ENCODE measurements around the gene TRIM14.

Gene TRIM14

GRCh38 chr9:98118640-98119601, at the start of gene TRIM14:
Gene TRIM14 (minus strand): TSS chr9:98119222. CDS start chr9:98119188, 34 bp downstream.
- DNase-seq, result peak; percentile 44

GRCh38 chr9:98168153-98168780, 49.2 kb upstream of the TRIM14 start:
- DNase-seq, result no peak

- DNase-seq, result no peak
These were observed 45.9 kb upstream of the TRIM14 start for GRCh38 chr9:98164912-98165311.

- no peak for DNase-seq
These were observed 43.6 kb upstream of the TRIM14 start for GRCh38 chr9:98162613-98163012.

- DNase-seq, result no peak
These were observed 42.8 kb upstream of the TRIM14 start for GRCh38 chr9:98161851-98162250.

GRCh38 chr9:98159790-98160189, 40.8 kb upstream of the TRIM14 start:
- DNase-seq, result no peak

GRCh38 chr9:98159301-98159700, 40.3 kb upstream of the TRIM14 start:
- no peak for DNase-seq

- DNase-seq, result no peak
These were observed 39.2 kb upstream of the TRIM14 start for GRCh38 chr9:98158071-98158831.

GRCh38 chr9:98157372-98157771, 38.4 kb upstream of the TRIM14 start:
- DNase-seq, result no peak

- DNase-seq, result no peak
These were observed 35.7 kb upstream of the TRIM14 start for GRCh38 chr9:98154678-98155077.

GRCh38 chr9:98152526-98152925, 33.5 kb upstream of the TRIM14 start:
- no peak for DNase-seq

- no peak for DNase-seq
These were observed 31.7 kb upstream of the TRIM14 start for GRCh38 chr9:98150721-98151120.

- no peak for DNase-seq
These were observed 31.1 kb upstream of the TRIM14 start for GRCh38 chr9:98150164-98150563.

- no peak for DNase-seq
These were observed 30.4 kb upstream of the TRIM14 start for GRCh38 chr9:98149422-98149821.

- DNase-seq, result no peak
These were observed 29.5 kb upstream of the TRIM14 start for GRCh38 chr9:98148486-98148885.

- no peak for DNase-seq
These were observed 28.6 kb upstream of the TRIM14 start for GRCh38 chr9:98147582-98147981.

GRCh38 chr9:98146101-98146991, 27.3 kb upstream of the TRIM14 start:
- peak; percentile 69 for DNase-seq

GRCh38 chr9:98144631-98145030, 25.6 kb upstream of the TRIM14 start:
- no peak for DNase-seq

GRCh38 chr9:98144076-98144475, 25.1 kb upstream of the TRIM14 start:
- DNase-seq, result no peak

- no peak for DNase-seq
These were observed 24.0 kb upstream of the TRIM14 start for GRCh38 chr9:98142925-98143481.

- no peak for DNase-seq
These were observed 23.3 kb upstream of the TRIM14 start for GRCh38 chr9:98142182-98142907.

Measured in CD4-positive, alpha-beta T cell treated with Interleukin-15 for 1 hour (primary cell).